GM19324 (cell line): Measurements from ENCODE around the gene CD151.

Experiments used
- ATAC-seq: cut with Tn5 transposase; IDR thresholded peaks from one replicate; pipeline ENCODE4 v1.9.1; 2021; ENCODE audit warnings: mild to moderate bottlenecking, moderate library complexity; ENCODE audit not compliant: unreplicated experiment, low FRiP score

The CD151 gene

DNA sequence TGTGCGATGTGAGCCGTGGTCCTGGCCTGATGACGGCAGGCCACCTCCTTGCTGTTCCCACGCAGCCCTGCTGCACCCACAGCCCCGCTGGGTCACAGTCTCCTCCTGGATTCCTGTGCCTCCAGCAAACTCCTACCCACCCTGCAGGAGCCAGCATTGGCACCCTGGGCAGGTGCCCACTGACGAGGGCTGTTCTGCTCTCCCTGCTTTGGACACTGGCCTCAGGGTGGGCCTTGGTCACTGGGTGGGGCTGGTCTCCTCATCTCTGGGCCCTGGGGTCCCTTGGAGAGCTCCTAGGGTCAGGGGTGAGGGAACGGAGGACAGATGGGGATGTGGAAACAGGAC, 22.6 kb downstream of the CD151 start:
- no peak for ATAC-seq

DNA sequence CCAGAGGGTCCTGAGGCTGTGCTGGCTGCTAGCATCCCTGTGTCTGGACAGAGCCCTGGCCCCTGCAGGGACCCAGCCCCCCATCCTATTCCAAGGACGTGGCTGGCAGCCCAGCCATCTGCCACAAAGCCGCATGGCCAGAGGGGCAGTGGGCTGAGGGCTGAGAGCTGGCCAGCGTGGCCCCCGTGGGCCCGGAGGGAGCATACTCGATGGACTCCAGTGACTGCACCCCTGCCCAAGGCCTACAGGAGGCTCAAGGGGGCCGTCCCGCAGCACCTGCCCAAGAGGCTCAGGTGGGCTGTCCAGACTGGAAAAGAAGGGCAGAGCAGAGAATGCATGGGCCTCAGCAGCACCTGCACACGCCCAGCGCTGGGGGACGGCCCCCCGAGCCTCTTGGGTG, 23.0 kb downstream of the CD151 start:
- ATAC-seq, result no peak

DNA sequence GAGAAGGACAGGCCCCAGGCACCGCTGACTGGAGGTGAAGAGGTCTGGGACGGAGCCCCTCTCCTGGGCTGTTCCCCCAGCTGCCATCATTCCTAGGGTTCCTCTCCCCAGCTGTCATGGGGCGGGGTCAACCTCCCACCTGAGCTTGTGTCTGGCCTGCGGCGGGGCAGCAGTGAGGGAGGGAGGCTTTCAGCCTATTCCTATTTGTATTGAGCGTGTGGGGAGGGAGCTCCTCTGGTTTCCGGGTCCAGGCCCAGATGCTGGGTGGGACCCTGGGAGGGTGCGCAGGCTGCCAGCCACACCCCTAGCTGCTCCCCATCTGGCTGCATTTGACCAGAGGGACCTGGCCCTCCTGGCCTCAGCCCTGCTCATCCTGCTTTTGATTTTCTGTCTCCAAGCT, 23.6 kb downstream of the CD151 start:
- no peak for ATAC-seq

GRCh38 chr11:858053-858761, 25.5 kb downstream of the CD151 start:
- no peak for ATAC-seq

DNA sequence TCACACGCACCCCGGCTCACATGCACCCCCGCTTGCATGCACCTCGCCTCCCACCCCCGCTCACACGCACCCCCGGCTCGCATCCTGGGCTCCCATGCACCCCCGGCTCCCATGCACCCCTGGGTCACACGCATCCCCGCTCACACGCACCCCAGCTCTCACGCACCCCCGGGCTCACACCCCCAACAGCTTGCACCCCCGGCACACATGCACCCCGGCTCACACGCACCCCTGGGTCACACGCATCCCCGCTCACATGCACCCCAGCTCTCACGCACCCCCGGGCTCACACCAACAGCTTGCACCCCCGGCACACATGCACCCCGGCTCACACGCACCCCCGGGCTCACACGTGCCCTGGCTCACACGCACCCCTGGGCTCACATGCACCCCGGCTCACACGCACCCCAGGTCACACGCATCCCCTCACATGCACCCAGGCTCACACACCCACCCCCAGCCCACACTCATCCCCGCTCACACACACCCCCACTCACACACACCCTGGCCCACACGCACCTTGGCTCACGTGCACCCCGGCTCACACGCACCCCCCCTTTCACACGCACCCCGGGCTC, 26.1 kb downstream of the CD151 start:
- no peak for ATAC-seq

DNA sequence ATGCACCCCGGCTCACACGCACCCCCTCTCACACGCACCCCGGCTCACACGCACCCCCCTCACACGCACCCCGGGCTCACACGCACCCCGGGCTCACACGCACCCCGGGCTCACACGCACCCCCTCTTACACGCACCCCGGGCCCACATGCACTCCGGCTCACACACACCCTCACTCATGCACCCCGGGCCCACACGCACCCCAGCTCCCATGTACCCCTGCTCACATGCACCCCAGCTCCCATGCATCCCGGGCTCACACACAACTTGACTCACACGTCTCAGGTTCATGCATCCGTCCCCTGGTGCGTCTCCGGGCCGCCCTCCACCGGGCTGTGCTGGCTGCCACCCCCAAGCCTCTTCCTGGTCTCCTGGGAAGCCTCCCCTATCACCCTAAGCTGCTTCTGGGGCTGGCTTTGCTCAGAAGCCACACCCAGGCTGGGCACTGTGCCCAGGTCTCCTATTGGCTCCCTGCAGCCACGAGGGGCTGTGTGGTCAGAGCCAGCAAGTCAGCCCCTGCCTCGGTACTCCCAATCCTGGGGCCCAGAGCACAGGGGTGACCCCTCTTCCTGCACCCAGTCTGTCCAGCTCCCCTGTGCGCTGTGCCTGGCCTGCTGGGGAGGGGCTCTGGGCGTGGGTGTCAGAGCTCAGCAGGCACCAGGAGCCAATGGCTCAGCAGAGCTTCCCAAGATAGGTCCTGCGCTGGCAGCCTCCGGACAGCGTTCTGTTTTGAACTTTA, 26.8 kb downstream of the CD151 start:
- ATAC-seq, result no peak

- ATAC-seq, result no peak
These were observed 27.7 kb downstream of the CD151 start for GRCh38 chr11:860234-861104.

DNA sequence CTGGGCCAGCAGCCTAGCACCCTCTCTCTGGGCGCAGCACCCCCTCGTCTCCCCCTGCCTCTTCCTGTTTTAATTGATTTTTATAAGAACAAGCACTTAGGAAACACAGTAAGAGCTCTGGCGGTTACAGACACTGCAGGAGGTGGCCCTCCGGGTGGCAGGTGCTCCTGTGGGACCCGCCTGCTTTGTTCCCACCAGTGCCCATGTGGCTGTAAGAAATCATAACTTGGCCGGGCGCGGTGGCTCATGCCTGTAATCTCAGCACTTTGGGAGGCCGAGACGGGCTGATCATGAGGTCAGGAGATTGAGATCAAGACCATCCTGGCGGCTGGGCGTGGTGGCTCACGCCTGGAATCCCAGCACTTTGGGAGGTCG, 28.3 kb downstream of the CD151 start:
- ATAC-seq, result no peak

- no peak for ATAC-seq
These were observed 29.4 kb downstream of the CD151 start for GRCh38 chr11:862081-862661.

GRCh38 chr11:862696-863022, 29.9 kb downstream of the CD151 start:
- no peak for ATAC-seq

GRCh38 chr11:863023-863909, 30.5 kb downstream of the CD151 start:
- ATAC-seq, result no peak

DNA sequence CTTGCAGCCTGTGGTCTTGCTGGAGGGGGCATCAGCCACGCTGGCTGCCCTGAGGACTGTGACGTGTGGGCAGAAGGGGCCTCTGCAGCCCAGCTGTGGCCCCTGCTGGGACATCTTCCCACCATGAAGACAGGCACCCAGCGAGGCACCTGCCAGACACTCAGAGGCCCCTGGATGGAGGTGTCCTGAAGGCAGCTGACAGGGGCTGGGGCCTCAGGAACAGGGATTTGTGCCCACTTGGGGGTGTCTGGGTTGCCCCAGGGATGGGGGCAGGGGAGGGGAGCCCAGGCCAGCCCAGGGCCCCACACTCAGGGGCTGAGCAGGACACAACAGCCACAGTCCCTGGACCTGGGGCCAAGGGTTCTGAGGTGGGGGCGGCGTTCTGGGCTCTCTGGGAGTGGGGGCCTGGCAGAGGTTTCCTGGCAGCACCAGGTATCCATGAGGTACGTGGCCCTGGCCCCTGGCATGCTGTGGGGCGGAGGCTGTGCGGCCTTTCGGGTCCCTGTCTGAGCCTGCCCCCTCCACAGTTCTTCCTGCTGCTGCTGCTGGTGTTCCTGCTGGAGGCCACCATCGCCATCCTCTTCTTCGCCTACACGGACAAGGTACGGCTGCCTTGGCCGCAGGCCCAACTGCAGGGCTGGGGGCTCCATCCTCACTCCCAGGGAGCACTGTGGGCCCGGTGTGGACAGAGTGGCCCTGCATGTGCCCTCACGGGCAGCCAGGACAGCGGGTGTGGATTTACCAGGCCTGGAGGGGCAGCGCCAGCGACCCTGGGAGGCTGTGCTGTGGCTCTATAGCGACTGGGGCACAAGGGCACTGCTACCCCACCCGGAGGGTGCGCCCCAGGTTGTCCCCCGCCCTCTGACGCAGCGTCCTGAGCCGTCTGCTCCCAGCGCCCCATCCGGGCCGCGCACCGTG, 31.4 kb downstream of the CD151 start:
- ATAC-seq, result no peak

DNA sequence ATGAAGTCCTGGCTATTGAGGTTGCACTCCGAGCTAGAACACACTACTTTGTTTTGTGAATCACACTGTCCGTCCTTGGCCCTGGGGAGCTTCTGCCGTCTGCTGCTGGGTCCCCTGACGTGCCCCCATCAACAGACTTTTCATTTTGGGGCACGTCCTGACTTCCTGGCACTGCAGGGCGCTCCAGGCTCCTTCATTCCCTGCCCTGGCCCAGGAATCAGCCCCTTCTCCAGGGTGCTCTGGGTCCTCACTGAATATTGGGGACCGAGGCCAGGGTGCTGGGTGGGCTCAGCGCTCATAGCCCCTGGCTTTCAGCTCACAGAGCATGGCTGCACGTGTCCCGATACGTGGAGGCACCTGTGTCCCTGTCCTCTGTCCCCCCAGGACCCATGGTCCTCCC, 32.1 kb downstream of the CD151 start:
- no peak for ATAC-seq

- ATAC-seq, result no peak
These were observed 33.0 kb downstream of the CD151 start for GRCh38 chr11:865462-866430.

GRCh38 chr11:866481-866880, 33.7 kb downstream of the CD151 start:
- ATAC-seq, result no peak

GRCh38 chr11:867856-868358, 35.2 kb downstream of the CD151 start:
- no peak for ATAC-seq

DNA sequence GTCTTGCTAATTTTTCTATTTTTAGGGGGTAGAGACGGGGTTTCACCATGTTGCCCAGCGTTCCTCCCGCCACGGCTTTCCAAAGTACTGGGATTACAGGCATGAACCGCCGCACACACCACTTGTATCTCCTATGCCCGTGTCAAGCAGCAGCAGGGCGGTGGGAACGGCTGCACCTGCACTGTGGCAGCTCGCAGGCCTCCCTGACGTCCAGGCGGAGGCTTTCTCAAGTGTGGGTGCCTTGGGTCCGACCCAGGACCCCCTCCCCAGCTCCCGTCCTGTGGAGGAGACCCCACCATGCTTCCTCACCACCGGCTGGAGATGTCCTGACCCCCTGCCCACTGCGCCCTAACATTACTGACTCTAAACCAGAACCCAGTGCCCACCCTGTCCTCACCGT, 35.6 kb downstream of the CD151 start:
- no peak for ATAC-seq

GRCh38 chr11:868802-869201, 36.0 kb downstream of the CD151 start:
- ATAC-seq, result no peak
